ENCODE measurements around the gene CBX4. TPM values are rescaled to one million over a fixed set of nuclear protein-coding genes. Genes with fewer than 3 reads are reported as not detected.
A peak's percentile ranks its signal among the peaks of the same experiment; 100 is the strongest.

CBX4 gene
- total and polyA plus RNA-seq, 2 experiments from 2014 or later = 1.2 to 18.9 TPM

GRCh38 chr17:79852748-79853147, 13.5 kb upstream of the CBX4 start:
- no peak for TF ChIP-seq EZH2 (IDR thresholded peaks at IDR 0.05; ENCODE audit: insufficient read depth, poor library complexity, severe bottlenecking)
- TF ChIP-seq EZH2phosphoT487 (IDR thresholded peaks at IDR 0.05; ENCODE audit: insufficient read depth, low read depth) = no peak
- in situ Hi-C loops (cut with MboI) = no loop called here
- H3K9me2 ChIP-seq (ENCODE audit: insufficient read depth) = no peaks in the 10 kb centered on the region
- no peaks in the 10 kb centered on the region for H3K79me2 ChIP-seq (ENCODE audit: insufficient read depth)
- no peaks in the 10 kb centered on the region for H4K20me1 ChIP-seq (ENCODE audit: insufficient read depth)
- H2AFZ ChIP-seq = peak overlapping the region; percentile 84
- H3K27ac ChIP-seq = peak overlapping the region; percentile 14; the same call in 1 of the 2 replicates
- WGBS, 2 experiments (ENCODE audit: low coverage in 1 of 2, low lambda C conversion rate in 2 of 2, missing lambda C conversion rate in 2 of 2) = 25 to 26% methylated on average over 5 of the region's 5 CpGs
- DNase-seq = peak; percentile 57
- no peaks in the 10 kb centered on the region for H3K9me3 ChIP-seq (ENCODE audit: low read depth)
- no peaks in the 10 kb centered on the region for H3K4me1 ChIP-seq (ENCODE audit: insufficient read depth)
- peak overlapping the region; percentile 65 for H3K4me3 ChIP-seq
- peak overlapping the region; percentile 57 for H3K9ac ChIP-seq
- peaks cover 14% of the 10 kb centered on the region; the same call in 1 of the 2 replicates for H3K27me3 ChIP-seq (replicated peaks; ENCODE audit: insufficient read depth)
- peak overlapping the region; percentile 59 for H3K4me2 ChIP-seq (ENCODE audit: unreplicated experiment)
- H3K36me3 ChIP-seq (ENCODE audit: low read depth) = no peaks in the 10 kb centered on the region
- H3F3A ChIP-seq (ENCODE audit: insufficient read depth) = no peaks in the 10 kb centered on the region

GRCh38 chr17:79851461-79851817, 12.2 kb upstream of the CBX4 start:
- Histone ChIP-seq H2AFZ (no peak overlapping the region), H3K9me2 (ENCODE audit: insufficient read depth) (no peaks in the 10 kb centered on the region), H3K9me3 (ENCODE audit: low read depth) (no peaks in the 10 kb centered on the region), H3K4me2 (ENCODE audit: unreplicated experiment) (no peak overlapping the region), H3K27ac (no peak overlapping the region), H4K20me1 (ENCODE audit: insufficient read depth) (no peaks in the 10 kb centered on the region), H3K4me1 (ENCODE audit: insufficient read depth) (no peaks in the 10 kb centered on the region), H3K4me3 (no peak overlapping the region), H3K27me3 (replicated peaks; ENCODE audit: insufficient read depth) (peaks cover 8% of the 10 kb centered on the region; the same call in 1 of the 2 replicates), H3K79me2 (ENCODE audit: insufficient read depth) (no peaks in the 10 kb centered on the region), H3K9ac (no peak overlapping the region), H3K36me3 (ENCODE audit: low read depth) (no peaks in the 10 kb centered on the region), H3F3A (ENCODE audit: insufficient read depth) (no peaks in the 10 kb centered on the region)
- in situ Hi-C loops (cut with MboI) = no loop called here
- WGBS, 2 experiments (ENCODE audit: low coverage in 1 of 2, low lambda C conversion rate in 2 of 2, missing lambda C conversion rate in 2 of 2) = 62 to 66% methylated on average over 11 of the region's 11 CpGs
- no peak for DNase-seq
- TF ChIP-seq EZH2phosphoT487 (IDR thresholded peaks at IDR 0.05; ENCODE audit: insufficient read depth, low read depth) = no peak

GRCh38 chr17:79850571-79851460, 11.6 kb upstream of the CBX4 start:
- Histone ChIP-seq H3K9me2 (ENCODE audit: insufficient read depth) (no peaks in the 10 kb centered on the region), H3K9ac (no peak overlapping the region), H2AFZ (no peak overlapping the region), H3K4me3 (no peak overlapping the region), H3K9me3 (ENCODE audit: low read depth) (no peaks in the 10 kb centered on the region), H3K27me3 (replicated peaks; ENCODE audit: insufficient read depth) (0 out of 2 replicates have a peak, but pooled peaks cover 2% of the 10 kb centered on the region), H3K36me3 (ENCODE audit: low read depth) (no peaks in the 10 kb centered on the region), H3F3A (ENCODE audit: insufficient read depth) (no peaks in the 10 kb centered on the region), H3K4me1 (ENCODE audit: insufficient read depth) (no peaks in the 10 kb centered on the region), H3K4me2 (ENCODE audit: unreplicated experiment) (no peak overlapping the region), H4K20me1 (ENCODE audit: insufficient read depth) (no peaks in the 10 kb centered on the region), H3K27ac (no peak overlapping the region), H3K79me2 (ENCODE audit: insufficient read depth) (no peaks in the 10 kb centered on the region)
- DNase-seq = peak; percentile 90
- in situ Hi-C loops (cut with MboI) = no loop called here
- no peak for TF ChIP-seq EZH2phosphoT487 (IDR thresholded peaks at IDR 0.05; ENCODE audit: insufficient read depth, low read depth)
- no peak for TF ChIP-seq EZH2 (IDR thresholded peaks at IDR 0.05; ENCODE audit: insufficient read depth, poor library complexity, severe bottlenecking)
- 83 to 84% methylated on average over 18 of the region's 18 CpGs for WGBS, 2 experiments (ENCODE audit: low coverage in 1 of 2, low lambda C conversion rate in 2 of 2, missing lambda C conversion rate in 2 of 2)

- H2AFZ ChIP-seq = no peak overlapping the region
- no peak overlapping the region for H3K9ac ChIP-seq
- H3K9me2 ChIP-seq (ENCODE audit: insufficient read depth) = no peaks in the 10 kb centered on the region
- H3K4me2 ChIP-seq (ENCODE audit: unreplicated experiment) = no peak overlapping the region
- TF ChIP-seq EZH2 (IDR thresholded peaks at IDR 0.05; ENCODE audit: insufficient read depth, poor library complexity, severe bottlenecking) = no peak
- H4K20me1 ChIP-seq (ENCODE audit: insufficient read depth) = no peaks in the 10 kb centered on the region
- H3K27me3 ChIP-seq (replicated peaks; ENCODE audit: insufficient read depth) = no peaks in the 10 kb centered on the region
- WGBS, 2 experiments (ENCODE audit: low coverage in 1 of 2, low lambda C conversion rate in 2 of 2, missing lambda C conversion rate in 2 of 2) = 81 to 85% methylated on average over 8 of the region's 8 CpGs
- no peaks in the 10 kb centered on the region for H3K9me3 ChIP-seq (ENCODE audit: low read depth)
- H3K4me1 ChIP-seq (ENCODE audit: insufficient read depth) = peaks cover 6% of the 10 kb centered on the region; the same call in 1 of the 2 replicates
- peaks cover 6% of the 10 kb centered on the region for H3F3A ChIP-seq (ENCODE audit: insufficient read depth)
- no peaks in the 10 kb centered on the region for H3K36me3 ChIP-seq (ENCODE audit: low read depth)
- in situ Hi-C loops (cut with MboI) = loop anchor here (10.0 kb wide), 1 partner anchor 145 kb away; no protein-coding TSS in a partner anchor
- no peak for DNase-seq
- H3K27ac ChIP-seq = no peak overlapping the region
- no peak overlapping the region for H3K4me3 ChIP-seq
- no peaks in the 10 kb centered on the region for H3K79me2 ChIP-seq (ENCODE audit: insufficient read depth)
Observed at GRCh38 chr17:79849953-79850352, 10.7 kb upstream of the CBX4 start.

Data from GM23248 (cell line).